Mammary epithelial cell (primary cell): ENCODE data around the gene IL3.

Source experiments
- CTCF ChIP-seq, 2 donors: IDR thresholded peaks in 1 of 2; conservative IDR thresholded peaks in 1 of 2; 2 replicates each; pipeline ENCODE4 v1.5.1; 2011 to 2012; ENCODE audit warnings: inconsistent platforms in 2 of 2, low read length in 2 of 2, mild to moderate bottlenecking in 2 of 2, control low read depth in 1 of 2, low read depth in 1 of 2; ENCODE audit not compliant: insufficient read depth in 1 of 2; ENCODE audit errors: extremely low read depth in 1 of 2
- EZH2 ChIP-seq: IDR thresholded peaks from 2 replicates; pipeline ENCODE4 v1.6.1; 2012; ENCODE audit warnings: low read length, inconsistent platforms, borderline replicate concordance

GRCh38 chr5:132101385-132101880 lies 41.0 kb downstream of the IL3 start:
- TF ChIP-seq CTCF (conservative IDR thresholded peaks at IDR 0.05 in 1 of 2, IDR thresholded peaks at IDR 0.05 in 1 of 2; ENCODE audit: extremely low read depth in 1 of 2, insufficient read depth in 1 of 2, low read depth in 1 of 2, low read length in 2 of 2) (no peak), EZH2 (no peak)
